ENCODE results near the gene C1orf52. TPM values are rescaled to one million over a fixed set of nuclear protein-coding genes. Genes with fewer than 3 reads are reported as not detected.

The C1orf52 gene
- total and polyA plus RNA-seq, 9 of the 15 experiments (the other 6 are each of a cell fraction or from before 2014, with no cell fraction given), result 17.0 to 38.5 (median 33.0) TPM

GRCh38 chr1:85230305-85230977 is 29.0 kb downstream of the C1orf52 start:
- ATAC-seq (peak; percentile 88), DNase-seq (ENCODE audit: extremely low read depth in 1 of 4, low spot score in 3 of 4) (peak in 2 of 4 experiments; percentile 26 to 35), FAIRE-seq (peak; percentile 15)
- H3K27ac ChIP-seq (ENCODE audit: extremely low read depth, low read depth, low read length), result no peak overlapping the region
- peak overlapping the region; percentile 7; the same call in 1 of the 2 replicates for H2AFZ ChIP-seq (ENCODE audit: low read depth, low read length)
- 48% methylated on average over 8 of the region's 8 CpGs for WGBS (ENCODE audit: insufficient coverage, low coverage, missing lambda C conversion rate)
- no peaks in the 10 kb centered on the region for H3K9me1 ChIP-seq (ENCODE audit: control insufficient read depth, insufficient read depth, low read length)
- H3K9ac ChIP-seq (ENCODE audit: insufficient read depth in 1 of 2, low read depth in 2 of 2, low read length in 2 of 2), result no peak overlapping the region
- no peaks in the 10 kb centered on the region for H3K9me3 ChIP-seq (replicated peaks; ENCODE audit: control insufficient read depth, insufficient read depth, low read depth, low read length)
- H3K79me2 ChIP-seq (ENCODE audit: control insufficient read depth, insufficient read depth, low read length), result no peaks in the 10 kb centered on the region
- in situ Hi-C loops (cut with MboI) (no loop called here), intact Hi-C loops (cut with micrococcal nuclease) (no loop called here)
- no peak overlapping the region; the same call in 1 of the 2 replicates for H3K4me2 ChIP-seq (ENCODE audit: insufficient read depth, low read length)
- no TSS peak for BruUV-seq (replicated peaks)
- POLR2A ChIA-PET, result interaction anchor here (0.8 to 1.9 kb wide), 5 partner anchors 9 to 47 kb away, joined by 3 to 14 read pairs (median 5); no protein-coding TSS in a partner anchor
- H3K36me3 ChIP-seq (ENCODE audit: control insufficient read depth, insufficient read depth, low read length), result no peaks in the 10 kb centered on the region
- CTCF ChIA-PET (ENCODE audit: low intra/inter-chr PET ratio), result interaction anchor here (1.0 kb wide), 1 partner anchor 121 kb away, joined by 3 read pairs; no protein-coding TSS in a partner anchor
- peaks cover 6 to 9% of the 10 kb centered on the region in 2 experiments; a peak in 4 of 5 replicates for H3K4me1 ChIP-seq (replicated peaks in 1 of 2; ENCODE audit: control insufficient read depth in 2 of 2, insufficient read depth in 2 of 2, low read length in 2 of 2)
- H4K20me1 ChIP-seq (replicated peaks; ENCODE audit: control insufficient read depth, insufficient read depth, low read length), result no peaks in the 10 kb centered on the region
- H3K27me3 ChIP-seq (ENCODE audit: control insufficient read depth in 2 of 2, insufficient read depth in 2 of 2, low read length in 2 of 2), result no peaks in the 10 kb centered on the region
- H3K4me3 ChIP-seq, result no peak overlapping the region
- TF ChIP-seq BRCA1 (IDR thresholded peaks at IDR 0.05) (no peak), BRCA1 (CRISPR knock-in tag; IDR thresholded peaks at IDR 0.05) (no peak), RAD21 (CRISPR knock-in tag; conservative IDR thresholded peaks at IDR 0.05 in 1 of 2, IDR thresholded peaks at IDR 0.05 in 1 of 2) (peak; percentile 44 to 65), MAFF (IDR thresholded peaks at IDR 0.05; ENCODE audit: low read length) (no peak), SMC3 (conservative IDR thresholded peaks at IDR 0.05; ENCODE audit: insufficient read depth, low read depth, low read length) (0 out of 2 replicates have a peak, but pooled peaks have one; percentile 18), SMAD4 (CRISPR knock-in tag; conservative IDR thresholded peaks at IDR 0.05) (no peak), CBX3 (IDR thresholded peaks at IDR 0.05; ENCODE audit: borderline replicate concordance in 1 of 2, low read length in 2 of 2) (no peak)
- TF ChIP-seq, protein P1, sequence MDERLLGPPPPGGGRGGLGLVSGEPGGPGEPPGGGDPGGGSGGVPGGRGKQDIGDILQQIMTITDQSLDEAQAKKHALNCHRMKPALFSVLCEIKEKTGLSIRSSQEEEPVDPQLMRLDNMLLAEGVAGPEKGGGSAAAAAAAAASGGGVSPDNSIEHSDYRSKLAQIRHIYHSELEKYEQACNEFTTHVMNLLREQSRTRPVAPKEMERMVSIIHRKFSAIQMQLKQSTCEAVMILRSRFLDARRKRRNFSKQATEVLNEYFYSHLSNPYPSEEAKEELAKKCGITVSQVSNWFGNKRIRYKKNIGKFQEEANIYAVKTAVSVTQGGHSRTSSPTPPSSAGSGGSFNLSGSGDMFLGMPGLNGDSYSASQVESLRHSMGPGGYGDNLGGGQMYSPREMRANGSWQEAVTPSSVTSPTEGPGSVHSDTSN (CRISPR knock-in tag; IDR thresholded peaks at IDR 0.05; ENCODE audit: low read depth), result no peak
- TF ChIP-seq, protein P1 (tag; conservative IDR thresholded peaks at IDR 0.05; ENCODE audit: low read depth), result peak; percentile 65
- TF ChIP-seq, protein P2, sequence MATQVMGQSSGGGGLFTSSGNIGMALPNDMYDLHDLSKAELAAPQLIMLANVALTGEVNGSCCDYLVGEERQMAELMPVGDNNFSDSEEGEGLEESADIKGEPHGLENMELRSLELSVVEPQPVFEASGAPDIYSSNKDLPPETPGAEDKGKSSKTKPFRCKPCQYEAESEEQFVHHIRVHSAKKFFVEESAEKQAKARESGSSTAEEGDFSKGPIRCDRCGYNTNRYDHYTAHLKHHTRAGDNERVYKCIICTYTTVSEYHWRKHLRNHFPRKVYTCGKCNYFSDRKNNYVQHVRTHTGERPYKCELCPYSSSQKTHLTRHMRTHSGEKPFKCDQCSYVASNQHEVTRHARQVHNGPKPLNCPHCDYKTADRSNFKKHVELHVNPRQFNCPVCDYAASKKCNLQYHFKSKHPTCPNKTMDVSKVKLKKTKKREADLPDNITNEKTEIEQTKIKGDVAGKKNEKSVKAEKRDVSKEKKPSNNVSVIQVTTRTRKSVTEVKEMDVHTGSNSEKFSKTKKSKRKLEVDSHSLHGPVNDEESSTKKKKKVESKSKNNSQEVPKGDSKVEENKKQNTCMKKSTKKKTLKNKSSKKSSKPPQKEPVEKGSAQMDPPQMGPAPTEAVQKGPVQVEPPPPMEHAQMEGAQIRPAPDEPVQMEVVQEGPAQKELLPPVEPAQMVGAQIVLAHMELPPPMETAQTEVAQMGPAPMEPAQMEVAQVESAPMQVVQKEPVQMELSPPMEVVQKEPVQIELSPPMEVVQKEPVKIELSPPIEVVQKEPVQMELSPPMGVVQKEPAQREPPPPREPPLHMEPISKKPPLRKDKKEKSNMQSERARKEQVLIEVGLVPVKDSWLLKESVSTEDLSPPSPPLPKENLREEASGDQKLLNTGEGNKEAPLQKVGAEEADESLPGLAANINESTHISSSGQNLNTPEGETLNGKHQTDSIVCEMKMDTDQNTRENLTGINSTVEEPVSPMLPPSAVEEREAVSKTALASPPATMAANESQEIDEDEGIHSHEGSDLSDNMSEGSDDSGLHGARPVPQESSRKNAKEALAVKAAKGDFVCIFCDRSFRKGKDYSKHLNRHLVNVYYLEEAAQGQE (IDR thresholded peaks at IDR 0.05; ENCODE audit: borderline replicate concordance), result peak; percentile 60
- TF ChIP-seq, protein P2 (CRISPR knock-in tag; IDR thresholded peaks at IDR 0.05; ENCODE audit: low read depth), result no peak
